ENCODE data around the gene FTL.

FTL gene

DNA sequence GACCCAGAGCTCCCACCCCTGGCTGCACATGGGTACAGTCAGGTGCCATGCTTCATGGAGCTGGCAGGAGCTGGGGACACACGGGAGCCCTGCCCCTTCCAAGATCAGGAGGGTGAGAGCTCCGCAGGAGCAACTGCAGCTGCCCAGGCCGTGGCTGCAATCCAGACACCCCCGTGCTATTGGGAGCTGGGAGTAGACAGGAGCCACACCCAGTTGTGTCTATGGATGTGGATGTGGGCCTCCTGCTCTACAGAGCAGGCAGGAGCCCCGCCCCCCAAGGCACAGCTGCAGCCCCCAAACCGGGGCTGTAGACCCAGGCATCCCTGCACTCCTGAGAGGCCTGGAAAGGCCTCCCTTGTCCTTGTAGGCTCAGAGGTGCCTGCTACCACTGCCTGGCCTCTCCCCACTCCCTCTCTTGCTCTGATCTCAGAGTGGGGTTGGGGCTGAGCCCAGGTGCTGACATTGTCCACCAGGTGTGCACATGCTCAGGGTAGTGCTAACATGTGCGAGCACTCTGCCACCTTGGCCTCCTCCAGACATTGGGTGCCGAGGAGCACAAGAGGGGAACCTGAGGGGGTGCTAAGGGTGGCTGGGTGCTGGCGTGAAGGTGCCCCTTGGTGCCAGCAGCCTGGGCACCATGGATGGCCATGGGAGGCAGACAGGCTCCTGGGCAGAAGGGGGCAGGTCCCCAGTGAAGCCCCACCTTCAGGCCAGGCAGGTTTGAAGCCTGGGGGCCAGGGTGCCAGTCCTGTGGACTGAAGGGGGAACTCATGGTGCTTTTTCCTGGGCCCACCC, 18.4 kb upstream of the FTL start:
- no peak for DNase-seq

- no peak for DNase-seq
These were observed 17.9 kb upstream of the FTL start for GRCh38 chr19:48947258-48947542.

GRCh38 chr19:48950159-48950558, 14.9 kb upstream of the FTL start:
- DNase-seq, result no peak

DNA sequence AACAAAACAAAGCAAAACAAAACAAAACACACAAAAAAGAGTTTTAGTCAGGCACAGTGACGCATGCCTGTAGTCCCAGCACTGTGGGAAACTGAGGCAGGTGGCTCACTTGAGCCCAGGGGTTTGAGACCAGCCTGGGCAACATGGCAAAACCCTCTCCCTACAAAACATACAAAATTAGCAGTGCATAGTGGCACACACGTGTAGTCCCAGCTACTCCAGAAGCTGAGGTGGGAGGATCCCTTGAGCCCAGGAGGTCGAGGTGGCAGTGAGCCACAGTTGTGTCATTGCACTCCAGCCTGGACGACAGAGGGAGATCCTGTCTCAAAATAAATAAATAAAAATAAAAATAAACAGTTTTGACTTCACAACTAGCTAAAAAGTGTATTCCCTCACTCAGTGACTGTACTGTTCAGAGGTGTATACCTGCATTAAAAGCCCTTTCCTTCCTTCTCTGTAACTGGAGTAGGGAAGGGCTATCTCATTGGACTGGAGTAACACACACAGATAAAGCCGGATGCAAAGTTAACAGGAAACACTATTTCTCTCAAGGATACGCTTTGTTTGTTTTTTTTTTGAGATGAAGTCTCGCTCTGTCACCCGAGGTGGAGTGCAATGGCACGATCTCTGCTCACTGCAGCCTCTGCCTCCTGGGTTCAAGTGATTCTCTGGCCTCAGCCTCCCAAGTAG, 14.1 kb upstream of the FTL start:
- no peak for DNase-seq

DNA sequence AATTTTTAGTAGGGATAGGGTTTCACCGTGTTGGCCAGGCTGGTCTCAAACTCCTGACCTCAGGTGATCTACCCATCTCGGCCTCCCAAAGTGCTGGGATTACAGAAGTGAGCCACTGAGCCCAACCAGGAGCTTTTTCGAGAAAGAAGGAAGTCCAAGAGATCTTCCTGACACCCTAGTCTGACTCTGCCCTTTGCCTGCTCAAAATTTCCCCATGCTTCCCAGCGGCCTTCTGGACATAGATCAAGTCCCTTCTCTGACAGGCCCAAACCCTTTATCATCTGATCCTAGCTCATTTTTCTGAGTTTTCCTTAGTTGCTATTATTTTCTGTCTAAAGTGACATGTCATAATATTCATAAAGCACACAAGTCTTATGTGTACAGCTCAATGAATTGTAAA, 12.0 kb upstream of the FTL start:
- DNase-seq, result no peak

DNA sequence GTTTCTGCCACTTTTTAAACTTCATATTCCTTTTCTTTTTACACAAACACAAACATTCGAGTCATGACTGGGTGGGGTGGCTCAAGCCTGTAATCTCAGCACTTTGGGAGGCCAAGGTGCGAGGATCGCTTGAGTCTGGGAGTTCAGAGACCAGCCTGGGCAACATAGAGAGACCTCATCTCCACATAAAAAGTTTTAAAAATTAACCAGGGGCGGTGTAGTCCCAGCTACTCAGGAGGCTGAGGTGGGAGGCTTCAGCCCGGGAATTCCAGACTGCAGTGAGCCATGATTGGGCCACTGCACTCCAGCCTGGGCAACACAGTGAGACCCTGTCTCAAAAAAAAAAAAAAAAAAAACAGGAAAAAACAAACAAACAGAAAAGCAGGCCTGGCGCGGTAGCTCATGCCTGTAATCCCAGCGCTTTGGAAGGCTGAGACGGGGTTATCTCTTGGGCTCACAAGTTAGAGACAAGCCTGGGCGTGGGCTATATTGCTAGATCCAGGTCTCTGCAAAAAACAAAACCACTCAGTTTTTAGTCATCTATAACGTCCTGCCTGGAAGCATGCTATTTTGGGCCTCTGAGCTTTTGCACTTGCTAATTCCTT, 11.0 kb upstream of the FTL start:
- no peak for DNase-seq

GRCh38 chr19:48954595-48955307, 10.4 kb upstream of the FTL start, which contains the start of gene BAX:
BAX (plus strand) TSS chr19:48954875; CDS start chr19:48954929, 54 bp downstream.
- peak; percentile 95 to 98 for DNase-seq

- no peak for DNase-seq
These were observed 9.7 kb upstream of the FTL start for GRCh38 chr19:48955308-48955958.

DNA sequence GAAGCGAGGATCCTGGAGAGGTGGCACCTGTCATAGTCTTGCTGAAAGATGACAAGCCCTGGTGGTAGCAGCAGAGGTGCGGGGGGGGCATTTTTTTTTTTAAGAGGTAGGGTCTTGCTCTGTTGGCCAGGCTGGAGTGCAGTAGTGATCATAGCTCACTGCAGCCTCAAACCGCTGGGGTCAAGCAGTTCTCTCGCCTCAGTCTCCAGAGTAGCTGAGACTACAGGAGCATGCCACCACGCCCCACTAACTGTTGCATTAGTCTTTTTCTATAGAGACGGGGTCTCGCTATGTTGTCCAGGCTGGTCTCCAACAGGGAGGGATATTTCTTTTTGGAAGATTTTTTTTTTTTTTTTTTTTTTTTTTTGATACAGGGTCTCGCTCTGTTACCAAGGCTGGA, 7.1 kb upstream of the FTL start:
- no peak for DNase-seq

GRCh38 chr19:48959341-48960239, 5.5 kb upstream of the FTL start:
- DNase-seq, result no peak

DNA sequence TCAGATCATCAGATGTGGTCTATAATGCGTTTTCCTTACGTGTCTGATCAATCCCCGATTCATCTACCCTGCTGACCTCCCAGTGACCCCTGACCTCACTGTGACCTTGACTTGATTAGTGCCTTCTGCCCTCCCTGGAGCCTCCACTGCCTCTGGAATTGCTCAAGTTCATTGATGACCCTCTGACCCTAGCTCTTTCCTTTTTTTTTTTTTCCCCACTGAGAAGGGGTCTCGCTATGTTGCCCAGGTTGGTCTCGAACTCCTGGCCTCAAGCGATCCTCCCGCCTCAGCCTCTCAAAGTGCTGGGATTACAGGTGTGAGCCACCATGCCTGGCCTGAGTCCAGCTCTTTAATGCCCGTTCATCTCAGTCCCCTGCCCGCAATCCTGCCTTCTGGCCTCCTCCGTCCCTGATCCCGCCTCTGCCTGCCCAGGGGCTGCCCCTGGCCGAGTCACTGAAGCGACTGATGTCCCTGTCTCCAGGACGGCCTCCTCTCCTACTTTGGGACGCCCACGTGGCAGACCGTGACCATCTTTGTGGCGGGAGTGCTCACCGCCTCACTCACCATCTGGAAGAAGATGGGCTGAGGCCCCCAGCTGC, 4.0 kb upstream of the FTL start:
- peak; percentile 33 to 61 for DNase-seq

DNA sequence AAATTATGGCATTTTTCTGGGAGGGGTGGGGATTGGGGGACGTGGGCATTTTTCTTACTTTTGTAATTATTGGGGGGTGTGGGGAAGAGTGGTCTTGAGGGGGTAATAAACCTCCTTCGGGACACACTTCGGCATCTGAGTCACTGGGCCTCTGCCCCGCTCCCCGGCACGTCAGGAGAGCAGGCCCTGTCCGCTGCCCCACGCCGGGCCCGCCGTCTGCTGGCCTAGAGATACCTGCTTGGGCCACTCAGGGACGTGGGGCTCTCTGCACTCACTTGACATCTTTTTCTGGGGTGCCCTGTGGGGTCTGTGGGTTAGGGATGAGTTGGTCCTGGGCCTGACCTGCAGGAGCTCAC, 3.5 kb upstream of the FTL start:
- no peak for DNase-seq

GRCh38 chr19:48962029-48962848, 2.9 kb upstream of the FTL start:
- peak; percentile 43 to 67 for DNase-seq

DNA sequence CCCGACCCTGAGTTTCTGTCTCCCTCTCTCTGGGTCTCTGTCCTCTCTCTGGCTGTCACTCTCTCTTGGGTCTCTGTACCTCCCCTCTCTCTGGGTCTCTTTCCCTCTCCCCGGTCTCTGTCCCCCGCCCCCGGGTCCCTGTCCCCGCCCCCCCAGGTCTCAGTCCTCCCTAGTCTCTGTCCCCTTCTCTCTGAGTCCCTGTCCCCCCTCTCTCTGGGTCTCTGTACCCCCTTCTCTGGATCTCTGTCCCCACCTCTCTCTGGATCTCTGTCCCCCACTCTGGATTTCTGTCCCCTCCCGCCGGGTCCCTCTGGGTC, 2.3 kb upstream of the FTL start:
- no peak for DNase-seq

- peak; percentile 54 to 64 for DNase-seq
These were observed 1.5 kb upstream of the FTL start for GRCh38 chr19:48963371-48964204.

- no peak for DNase-seq
These were observed 687 bp upstream of the FTL start for GRCh38 chr19:48964205-48965039.

DNA sequence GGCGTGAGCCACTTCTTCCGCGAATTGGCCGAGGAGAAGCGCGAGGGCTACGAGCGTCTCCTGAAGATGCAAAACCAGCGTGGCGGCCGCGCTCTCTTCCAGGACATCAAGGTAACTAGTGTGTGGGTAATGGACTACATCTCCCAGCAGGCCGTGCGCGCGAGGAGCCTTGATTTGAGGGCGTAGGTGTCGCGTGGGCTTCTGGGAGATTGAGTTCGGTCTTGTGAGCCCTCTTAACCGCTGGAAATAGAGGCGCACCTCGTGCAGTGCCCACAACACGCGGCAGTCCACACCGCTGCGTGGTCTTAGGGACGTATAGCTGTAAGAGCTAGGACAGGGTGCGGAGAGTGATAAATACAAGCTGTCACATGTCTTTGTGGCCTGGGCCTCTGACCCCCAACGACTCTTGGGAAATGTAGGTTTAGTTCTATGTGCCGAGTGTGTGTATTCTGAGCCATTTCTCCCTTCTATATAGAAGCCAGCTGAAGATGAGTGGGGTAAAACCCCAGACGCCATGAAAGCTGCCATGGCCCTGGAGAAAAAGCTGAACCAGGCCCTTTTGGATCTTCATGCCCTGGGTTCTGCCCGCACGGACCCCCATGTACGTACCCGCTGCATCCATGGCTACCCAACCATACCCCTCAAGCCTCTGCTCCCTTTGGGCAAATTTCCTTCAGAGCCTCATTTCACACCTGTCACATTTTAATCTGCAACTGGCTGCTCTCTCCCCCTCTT, 864 bp downstream of the FTL start:
- DNase-seq, result peak; percentile 71 to 82
